ENCODE data around the gene MAGI1.

MAGI1 gene

GRCh38 chr3:65419233-65419632, 619.5 kb downstream of the MAGI1 start:
- no peak for TF ChIP-seq GATA2 (IDR thresholded peaks at IDR 0.05; ENCODE audit: low read depth, low read length)
- no peak for TF ChIP-seq GATA3 (IDR thresholded peaks at IDR 0.05; ENCODE audit: low read depth, low read length)

- TF ChIP-seq GATA2 (IDR thresholded peaks at IDR 0.05; ENCODE audit: low read depth, low read length) = no peak
- no peak for TF ChIP-seq GATA3 (IDR thresholded peaks at IDR 0.05; ENCODE audit: low read depth, low read length)
Observed at GRCh38 chr3:65413891-65414290, 624.8 kb downstream of the MAGI1 start.

GRCh38 chr3:65412588-65412987, 626.1 kb downstream of the MAGI1 start:
- TF ChIP-seq GATA3 (IDR thresholded peaks at IDR 0.05; ENCODE audit: low read depth, low read length) (no peak), GATA2 (IDR thresholded peaks at IDR 0.05; ENCODE audit: low read depth, low read length) (no peak)

GRCh38 chr3:65411367-65411766, 627.4 kb downstream of the MAGI1 start:
- TF ChIP-seq GATA3 (IDR thresholded peaks at IDR 0.05; ENCODE audit: low read depth, low read length) (no peak), GATA2 (IDR thresholded peaks at IDR 0.05; ENCODE audit: low read depth, low read length) (no peak)

- TF ChIP-seq GATA3 (IDR thresholded peaks at IDR 0.05; ENCODE audit: low read depth, low read length) (no peak), GATA2 (IDR thresholded peaks at IDR 0.05; ENCODE audit: low read depth, low read length) (no peak)
Observed at GRCh38 chr3:65409176-65409569, 629.5 kb downstream of the MAGI1 start.

GRCh38 chr3:65408531-65409175, 630.1 kb downstream of the MAGI1 start:
- no peak for TF ChIP-seq GATA2 (IDR thresholded peaks at IDR 0.05; ENCODE audit: low read depth, low read length)
- no peak for TF ChIP-seq GATA3 (IDR thresholded peaks at IDR 0.05; ENCODE audit: low read depth, low read length)

GRCh38 chr3:65406470-65406869, 632.2 kb downstream of the MAGI1 start:
- TF ChIP-seq GATA2 (IDR thresholded peaks at IDR 0.05; ENCODE audit: low read depth, low read length) = no peak

GRCh38 chr3:65402597-65402996, 636.1 kb downstream of the MAGI1 start:
- no peak for TF ChIP-seq GATA3 (IDR thresholded peaks at IDR 0.05; ENCODE audit: low read depth, low read length)

- TF ChIP-seq GATA2 (IDR thresholded peaks at IDR 0.05; ENCODE audit: low read depth, low read length) (no peak), GATA3 (IDR thresholded peaks at IDR 0.05; ENCODE audit: low read depth, low read length) (no peak)
Observed at GRCh38 chr3:65401359-65402305, 637.1 kb downstream of the MAGI1 start.

GRCh38 chr3:65400899-65401298, 637.8 kb downstream of the MAGI1 start:
- TF ChIP-seq GATA2 (IDR thresholded peaks at IDR 0.05; ENCODE audit: low read depth, low read length) = no peak
- no peak for TF ChIP-seq GATA3 (IDR thresholded peaks at IDR 0.05; ENCODE audit: low read depth, low read length)

GRCh38 chr3:65398953-65399352, 639.8 kb downstream of the MAGI1 start:
- no peak for TF ChIP-seq GATA2 (IDR thresholded peaks at IDR 0.05; ENCODE audit: low read depth, low read length)
- no peak for TF ChIP-seq GATA3 (IDR thresholded peaks at IDR 0.05; ENCODE audit: low read depth, low read length)

GRCh38 chr3:65396078-65396477, 642.6 kb downstream of the MAGI1 start:
- TF ChIP-seq GATA2 (IDR thresholded peaks at IDR 0.05; ENCODE audit: low read depth, low read length) = no peak
- TF ChIP-seq GATA3 (IDR thresholded peaks at IDR 0.05; ENCODE audit: low read depth, low read length) = no peak

- TF ChIP-seq GATA2 (IDR thresholded peaks at IDR 0.05; ENCODE audit: low read depth, low read length) = no peak
- no peak for TF ChIP-seq GATA3 (IDR thresholded peaks at IDR 0.05; ENCODE audit: low read depth, low read length)
Observed at GRCh38 chr3:65391068-65391467, 647.6 kb downstream of the MAGI1 start.

- TF ChIP-seq GATA2 (IDR thresholded peaks at IDR 0.05; ENCODE audit: low read depth, low read length) (no peak), GATA3 (IDR thresholded peaks at IDR 0.05; ENCODE audit: low read depth, low read length) (no peak)
Observed at GRCh38 chr3:65385805-65386204, 652.9 kb downstream of the MAGI1 start.

- TF ChIP-seq GATA3 (IDR thresholded peaks at IDR 0.05; ENCODE audit: low read depth, low read length) (no peak), GATA2 (IDR thresholded peaks at IDR 0.05; ENCODE audit: low read depth, low read length) (no peak)
Observed at GRCh38 chr3:65381496-65382010, 657.2 kb downstream of the MAGI1 start.

Data from SH-SY5Y (cell line).